Airway epithelial cell (primary cell): Measurements from ENCODE around the gene ERG. TPM values are rescaled to one million over a fixed set of nuclear protein-coding genes. Genes with fewer than 3 reads are reported as not detected.

Experiments used
- total RNA-seq: library from RNA; depleted of rRNA; stranded (reverse); fragments of >200 nt; gene quantifications from 2 replicates; pipeline ENCODE4 v1.2.3, GENCODE V29; 2015

Gene ERG, protein sequence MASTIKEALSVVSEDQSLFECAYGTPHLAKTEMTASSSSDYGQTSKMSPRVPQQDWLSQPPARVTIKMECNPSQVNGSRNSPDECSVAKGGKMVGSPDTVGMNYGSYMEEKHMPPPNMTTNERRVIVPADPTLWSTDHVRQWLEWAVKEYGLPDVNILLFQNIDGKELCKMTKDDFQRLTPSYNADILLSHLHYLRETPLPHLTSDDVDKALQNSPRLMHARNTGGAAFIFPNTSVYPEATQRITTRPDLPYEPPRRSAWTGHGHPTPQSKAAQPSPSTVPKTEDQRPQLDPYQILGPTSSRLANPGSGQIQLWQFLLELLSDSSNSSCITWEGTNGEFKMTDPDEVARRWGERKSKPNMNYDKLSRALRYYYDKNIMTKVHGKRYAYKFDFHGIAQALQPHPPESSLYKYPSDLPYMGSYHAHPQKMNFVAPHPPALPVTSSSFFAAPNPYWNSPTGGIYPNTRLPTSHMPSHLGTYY
- total RNA-seq = 0.14 TPM in 1 of 2 replicates, not detected in the other

GRCh38 chr21:38498057-38498833, at the start of gene ERG:
Gene ERG, minus strand, starts transcription at chr21:38498477. Its CDS starts 97 bp downstream, at chr21:38498380.

Other genes with a start within 250 kb of the ERG start
- 21.1 and 27.5 TPM in 2 replicates for gene KCNJ15, start 241.5 kb downstream of the ERG start, total RNA-seq